Ovary (tissue), 3 donors: ENCODE data around the gene YDJC.

Experiments used
- CTCF ChIP-seq, 3 donors: fragments of 450-650 bp in 2 of 3; fragments of 200-600 bp in 1 of 3; IDR thresholded peaks; one replicate each; pipeline versions ENCODE4 v1.5.1 to v1.8.0; 2016 to 2022; ENCODE audit warnings: antibody characterized with exemption in 3 of 3, mild to moderate bottlenecking in 1 of 3
- EP300 ChIP-seq: sonication (generic); formaldehyde crosslinking; IDR thresholded peaks from one replicate; pipeline ENCODE4 v1.6.1; 2017; ENCODE audit warnings: antibody characterized with exemption
- POLR2A ChIP-seq: fragments of 450-650 bp; IDR thresholded peaks from one replicate; pipeline ENCODE4 v1.6.1; 2017; ENCODE audit warnings: antibody characterized with exemption, mild to moderate bottlenecking, moderate library complexity
- donor health status: DM: no; HTN: no; CAD: no.

- TF ChIP-seq EP300 (no peak), CTCF (IDR thresholded peaks at IDR 0.05) (no peak), POLR2A (no peak)
Measured at GRCh38 chr22:21624120-21624879, 5.5 kb downstream of the YDJC start.
